UCSD-AML1 (cell line): ENCODE measurements around the gene CA5A.
"Not testable (repeated sequence)": the region's sequence is repeated elsewhere in the genome, so short reads cannot be mapped to it uniquely, and the experiment has no call there.

Source experiments
- DNase-seq: peaks from one replicate; lab custom pipeline; 2025; ENCODE audit not compliant: unreplicated experiment; lab: John Stamatoyannopoulos, UW

The CA5A gene

GRCh38 chr16:87897521-87898505 is 38.5 kb downstream of the CA5A start:
- DNase-seq = no peak

DNA sequence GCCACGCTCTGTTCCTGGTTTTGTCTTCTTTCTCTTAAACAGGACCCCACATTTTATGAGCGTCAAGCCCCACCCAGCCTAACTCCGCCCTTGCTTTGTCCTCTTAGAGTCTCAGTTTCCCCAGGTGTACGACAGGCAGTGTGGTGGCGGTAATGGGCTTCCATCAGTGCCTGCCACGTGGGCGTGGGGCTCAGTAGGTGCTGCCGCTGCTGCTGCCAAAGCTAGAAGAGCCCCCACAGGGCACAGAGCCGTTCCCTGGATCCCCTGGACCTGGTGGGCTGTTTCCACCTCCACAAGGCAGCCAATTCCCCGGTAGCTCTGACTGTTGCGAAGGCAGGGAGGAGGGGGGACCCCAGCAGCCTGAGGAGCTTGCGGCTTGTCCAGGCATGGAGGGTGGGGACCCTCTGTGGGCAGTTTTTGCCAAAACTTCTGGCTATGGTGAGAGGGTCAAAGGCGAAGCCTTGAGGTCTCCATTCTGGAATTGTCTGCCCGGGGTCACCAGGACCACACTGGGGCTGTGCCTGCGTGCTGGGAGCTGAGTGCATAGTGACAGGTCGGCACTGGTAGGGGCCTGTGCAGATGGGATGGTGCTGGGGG is 39.3 kb downstream of the CA5A start:
- DNase-seq = not testable (repeated sequence)

- not testable (repeated sequence) for DNase-seq
Observed at GRCh38 chr16:87896176-87896890, 40.0 kb downstream of the CA5A start.

GRCh38 chr16:87895641-87896141 is 40.6 kb downstream of the CA5A start:
- DNase-seq = peak; percentile 76

DNA sequence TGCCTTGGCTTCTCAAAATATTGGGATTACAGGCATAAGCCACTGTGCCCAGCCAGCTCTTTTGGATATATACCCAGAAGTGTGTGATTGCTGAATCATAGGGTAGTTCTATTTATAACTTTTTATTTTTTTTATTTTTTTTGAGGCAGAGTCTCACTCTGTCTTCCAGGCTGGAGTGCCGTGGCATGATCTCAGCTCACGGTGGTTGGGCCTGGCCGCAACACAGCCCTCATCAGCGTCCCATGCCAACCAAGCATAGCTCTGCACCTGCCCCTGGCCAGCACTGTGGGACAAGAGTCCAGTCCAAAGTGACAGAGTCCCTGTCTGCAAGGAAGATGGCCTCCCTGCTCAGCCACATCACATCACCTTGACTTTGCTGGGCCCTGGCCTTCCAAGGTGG is 42.3 kb downstream of the CA5A start:
- DNase-seq = not testable (repeated sequence)

- no peak for DNase-seq
Observed at GRCh38 chr16:87891764-87892163, 44.6 kb downstream of the CA5A start.

DNA sequence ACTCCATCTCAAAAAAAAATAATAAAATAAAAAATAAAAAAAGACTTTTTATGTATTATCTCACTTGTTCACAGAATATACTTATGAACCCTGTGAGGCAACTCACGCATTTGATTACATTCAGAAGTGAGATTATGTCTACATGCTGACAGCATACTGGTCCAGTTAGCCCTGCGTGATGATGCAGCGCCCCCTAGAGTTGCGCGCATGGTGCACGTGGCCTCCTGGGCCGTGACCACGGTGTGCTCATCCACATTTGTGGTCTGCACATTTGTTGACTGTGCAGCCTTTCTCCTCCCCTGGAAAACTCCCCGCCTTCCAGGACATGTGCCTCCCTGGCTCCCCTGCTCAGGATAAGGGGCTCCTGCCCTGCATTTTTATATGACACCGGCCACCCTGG is 46.6 kb downstream of the CA5A start:
- peak; percentile 51 for DNase-seq

DNA sequence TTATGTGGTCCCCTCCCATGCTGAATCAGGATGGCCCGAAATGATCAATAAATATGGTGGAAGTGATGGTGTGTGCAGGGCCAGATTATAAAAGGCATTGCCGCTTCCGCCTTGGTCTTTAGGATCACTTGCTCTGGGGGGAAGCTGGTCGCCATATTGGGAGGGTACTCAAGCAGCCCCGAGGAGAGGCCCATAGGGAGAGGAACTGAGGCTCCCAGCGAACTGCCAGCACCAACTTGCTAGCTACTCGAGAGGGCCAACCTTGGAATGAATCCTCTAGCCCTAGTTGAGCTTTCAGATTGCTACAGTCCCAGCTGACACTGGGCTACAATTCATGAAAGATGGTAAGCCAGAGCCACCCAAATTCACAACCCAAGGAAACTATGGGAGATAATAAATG is 48.0 kb downstream of the CA5A start:
- DNase-seq = not testable (repeated sequence)

- DNase-seq = not testable (repeated sequence)
Observed at GRCh38 chr16:87887931-87888330, 48.4 kb downstream of the CA5A start.

DNA sequence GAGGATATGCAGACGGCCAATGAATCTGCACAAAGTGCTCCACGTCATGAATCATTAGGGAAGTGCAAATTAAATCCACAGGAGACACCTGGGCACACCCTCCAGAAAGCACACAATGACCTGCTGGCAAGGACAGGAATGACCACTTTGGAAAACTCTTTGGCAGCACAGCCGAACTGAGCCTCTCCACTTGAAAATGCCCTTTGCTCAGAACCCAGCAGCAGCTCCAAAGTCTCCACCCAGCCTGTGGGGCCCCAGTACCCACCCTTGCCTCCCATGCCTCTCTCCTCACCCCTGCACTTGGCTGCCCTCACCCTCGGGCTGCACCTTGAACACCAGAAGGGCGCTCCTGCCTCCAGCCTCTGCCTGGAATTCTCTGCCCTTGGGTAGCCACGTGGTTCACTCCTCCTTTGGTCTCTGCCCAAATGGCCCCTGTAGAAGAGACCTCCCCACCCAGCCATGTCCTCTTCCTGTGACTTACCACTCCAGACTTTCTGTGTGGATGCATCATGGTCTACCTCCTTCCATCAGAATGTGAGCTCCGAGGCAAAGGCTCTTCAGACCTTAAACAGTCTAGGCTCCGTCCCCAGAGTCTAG is 50.9 kb downstream of the CA5A start:
- not testable (repeated sequence) for DNase-seq

DNA sequence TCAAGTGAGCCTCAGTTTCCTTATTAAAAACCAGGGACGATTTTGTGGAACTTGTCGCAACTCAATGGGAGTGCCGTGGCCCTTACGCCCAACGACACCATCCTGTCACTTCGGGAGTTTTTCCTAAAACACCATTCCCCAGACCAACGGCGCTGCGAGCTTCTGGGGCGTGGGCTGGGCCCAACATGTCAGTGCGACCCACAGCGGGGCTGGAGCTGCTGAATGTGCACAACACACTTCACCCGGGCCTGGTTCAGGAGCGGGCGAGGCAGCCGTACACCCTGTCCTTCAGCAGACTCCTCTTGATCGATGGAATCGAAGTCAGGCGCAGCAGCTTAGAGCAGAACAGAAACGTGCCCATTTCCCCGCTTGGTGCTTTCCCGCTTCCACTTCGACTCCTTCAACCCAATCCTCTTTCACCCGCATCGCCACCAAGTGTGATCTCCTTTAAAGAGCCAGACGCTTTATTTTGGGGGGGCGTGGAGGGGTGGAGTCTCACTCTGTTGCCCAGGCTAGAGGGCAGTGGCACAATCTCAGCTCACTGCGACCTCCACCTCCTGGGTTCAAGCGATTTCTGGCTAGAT is 53.8 kb downstream of the CA5A start:
- no peak for DNase-seq

DNA sequence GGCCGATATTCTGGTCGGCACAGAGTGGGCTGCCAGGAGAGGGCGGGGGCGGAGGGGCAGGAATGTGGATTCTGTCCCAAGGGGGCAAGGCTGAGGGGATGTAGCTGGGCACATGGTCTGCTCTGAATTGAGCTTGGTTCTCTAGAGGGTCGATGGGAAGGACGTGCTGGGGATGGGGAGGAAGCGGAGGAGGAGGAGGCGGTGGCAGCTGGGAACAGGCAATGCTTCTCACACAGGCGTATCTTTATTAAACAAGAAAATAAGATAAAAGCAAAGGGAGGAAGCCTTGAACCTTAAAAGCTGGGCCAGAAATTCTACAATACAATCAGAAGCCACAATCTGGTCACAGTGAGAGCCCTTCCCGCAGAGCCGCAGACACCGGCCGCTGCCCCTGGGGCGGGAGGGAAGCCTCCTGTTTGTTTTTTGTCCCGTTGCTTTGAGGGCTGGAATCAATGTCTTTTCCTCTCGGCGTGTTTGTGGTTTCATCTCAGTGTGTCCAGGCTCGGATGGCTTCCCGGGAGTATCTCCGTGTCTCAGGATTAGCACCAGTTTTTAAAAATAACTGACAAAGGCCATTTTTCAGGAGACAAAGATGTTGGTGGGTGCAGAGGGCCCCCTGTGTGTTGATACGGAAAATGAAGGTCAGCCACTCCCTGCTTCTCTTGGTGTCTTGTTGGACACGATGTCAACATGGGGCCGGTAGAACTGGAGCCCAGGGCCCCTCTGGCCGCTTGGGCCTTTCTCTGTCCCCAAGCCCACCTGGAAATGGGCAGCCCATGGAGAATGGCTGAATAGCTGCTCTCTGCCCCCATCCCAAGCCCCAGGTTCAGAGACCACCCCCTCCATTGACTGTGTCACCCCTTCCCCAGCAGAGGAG is 54.8 kb downstream of the CA5A start:
- no peak for DNase-seq

DNA sequence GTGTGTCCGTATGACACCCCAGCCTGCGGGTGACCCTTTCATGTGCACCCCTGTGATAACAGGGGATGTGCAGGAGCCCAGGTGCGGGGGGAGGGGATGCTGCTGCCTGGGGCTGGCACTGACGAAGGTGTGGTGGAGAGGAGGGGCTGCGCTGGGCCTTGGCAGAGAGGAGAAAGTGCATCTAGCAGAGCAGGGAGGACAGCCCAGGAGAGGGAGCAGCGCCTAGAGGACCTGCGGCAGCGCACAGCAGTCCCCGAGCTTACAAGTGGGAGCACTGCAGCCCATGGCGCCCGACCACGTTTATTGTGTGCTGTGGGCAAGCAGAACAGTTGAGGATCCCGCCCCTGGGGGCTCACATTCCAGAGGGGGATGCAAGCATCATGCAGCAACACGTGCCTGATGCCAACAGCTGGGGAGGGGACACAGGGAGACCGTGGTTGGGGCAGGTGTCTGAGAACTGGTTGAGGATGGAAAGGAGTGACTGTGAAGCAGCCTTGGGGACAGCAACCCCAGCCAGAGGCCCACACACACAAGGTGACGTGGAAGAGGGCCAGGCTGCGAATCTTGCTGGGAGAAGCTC is 56.1 kb downstream of the CA5A start:
- no peak for DNase-seq

DNA sequence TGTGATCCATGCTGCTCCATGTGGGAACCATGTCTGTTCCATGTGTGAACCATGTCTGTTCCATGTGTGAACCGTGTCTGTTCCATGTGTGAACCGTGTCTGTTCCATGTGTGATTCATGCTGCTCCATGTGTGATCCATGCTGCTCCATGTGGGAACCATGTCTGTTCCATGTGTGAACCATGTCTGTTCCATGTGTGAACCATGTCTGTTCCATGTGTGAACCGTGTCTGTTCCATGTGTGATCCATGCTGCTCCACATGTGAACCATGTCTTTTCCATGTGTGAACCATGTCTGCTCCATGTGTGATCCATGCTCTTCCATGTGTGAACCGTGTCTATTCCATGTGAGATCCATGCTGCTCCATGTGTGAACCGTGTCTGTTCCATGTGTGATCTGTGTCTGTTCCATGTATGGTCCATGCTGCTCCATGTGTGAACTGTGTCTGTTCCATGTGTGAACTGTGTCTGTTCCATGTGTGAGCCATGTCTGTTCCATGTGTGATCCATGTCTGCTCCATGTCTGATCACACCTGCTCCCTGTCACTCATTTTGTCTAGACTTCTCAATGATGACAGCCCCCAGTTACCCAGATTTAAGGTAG is 56.8 kb downstream of the CA5A start:
- not testable (repeated sequence) for DNase-seq

- DNase-seq = no peak
Observed at GRCh38 chr16:87878704-87879103, 57.6 kb downstream of the CA5A start.

DNA sequence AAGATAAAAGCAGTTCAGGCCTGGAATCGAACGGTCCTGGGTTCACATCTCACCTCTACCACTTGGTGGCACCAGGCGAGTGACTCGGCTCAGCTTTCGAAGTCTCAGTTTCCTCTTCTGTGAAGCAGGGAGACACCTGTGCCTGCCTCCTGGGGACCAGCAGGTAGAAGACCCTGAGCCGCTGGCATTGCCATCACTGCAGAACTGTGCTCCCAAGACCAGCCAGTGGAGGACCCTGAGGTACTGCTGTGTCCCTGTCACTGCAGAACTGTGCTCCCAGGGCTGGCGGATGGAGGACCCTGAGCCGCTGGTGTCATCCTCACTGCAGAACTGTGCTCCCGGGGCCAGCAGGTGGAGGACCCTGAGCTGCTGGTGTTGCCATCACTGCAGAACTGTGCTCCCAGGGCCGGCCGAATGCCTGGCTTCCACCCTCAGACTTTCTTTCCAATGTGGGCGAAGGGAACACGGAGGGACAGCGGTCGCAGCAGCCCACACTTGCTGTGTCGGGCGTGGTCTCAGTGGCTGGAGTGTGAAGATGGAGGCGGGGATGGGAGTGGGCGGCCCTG is 58.3 kb downstream of the CA5A start:
- DNase-seq = no peak

DNA sequence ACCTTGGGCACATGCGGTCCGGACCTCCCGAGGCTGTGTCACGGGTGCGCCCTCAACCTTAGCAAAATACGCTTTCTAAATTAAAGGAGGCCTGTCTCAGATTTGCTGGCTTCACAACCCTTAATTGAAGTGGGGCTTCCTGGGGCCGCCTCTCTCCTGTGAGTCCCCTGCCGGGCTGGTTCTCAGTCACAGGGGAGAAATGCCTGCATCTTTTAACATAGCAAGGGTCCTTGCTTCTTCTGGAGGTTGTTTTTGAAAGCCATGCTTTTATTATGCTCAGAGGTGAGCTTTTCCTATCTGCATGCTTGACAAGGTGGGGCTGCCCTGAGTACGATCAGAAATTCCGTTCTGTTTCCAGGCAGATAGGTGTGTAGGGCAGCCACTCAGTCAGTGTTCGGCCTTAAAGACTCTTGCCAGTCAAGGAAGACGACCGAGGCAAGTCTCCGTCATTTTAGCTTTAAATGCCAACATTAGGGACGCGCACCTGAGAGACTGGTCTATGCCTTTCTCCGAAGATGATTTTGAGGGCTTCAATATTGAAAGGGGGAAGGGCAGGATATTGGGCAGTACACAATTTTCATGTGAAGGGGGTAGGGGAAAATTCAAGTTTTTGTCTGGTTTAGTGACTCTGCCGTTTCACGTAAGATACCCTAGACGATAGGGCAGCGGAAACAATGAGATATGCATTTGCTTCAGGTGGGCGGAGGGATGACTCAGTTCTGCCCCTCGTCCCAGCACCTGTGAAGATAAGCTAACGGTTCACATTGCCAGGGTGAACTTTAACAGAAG is 61.5 kb downstream of the CA5A start:
- no peak for DNase-seq
